ENCODE results near the gene CDH13.

GRCh38 chr16:83296505-83296904 is 669.7 kb downstream of the CDH13 start:
- no peak for TF ChIP-seq CTCF (IDR thresholded peaks at IDR 0.05)
- no peak for TF ChIP-seq POLR2A (IDR thresholded peaks at IDR 0.05)

Measured in Peyer's patch (tissue), 4 donors.